ENCODE measurements around the gene RGS5. TPM values are rescaled to one million over a fixed set of nuclear protein-coding genes. Genes with fewer than 3 reads are reported as not detected.

Gene RGS5
- polyA plus RNA-seq, 1 donor (not counting 4 experiments of a cell fraction or from before 2014, with no cell fraction given), result 4.1 TPM

- H3K79me2 ChIP-seq (ENCODE audit: control insufficient read depth, insufficient read depth, low read length), result no peaks in the 10 kb centered on the region
- H4K20me1 ChIP-seq (ENCODE audit: control insufficient read depth, extremely low read depth, insufficient read depth, low read length), result no peaks in the 10 kb centered on the region
- no peaks in the 10 kb centered on the region for H3K9me3 ChIP-seq (ENCODE audit: control insufficient read depth, low read depth, low read length)
- no peaks in the 10 kb centered on the region for H3K9me1 ChIP-seq (ENCODE audit: control insufficient read depth, extremely low read depth, insufficient read depth, low read length)
- TF ChIP-seq CTCF (optimal IDR thresholded peaks at IDR 0.05 in 1 of 3, IDR thresholded peaks at IDR 0.05 in 1 of 3, conservative IDR thresholded peaks at IDR 0.05 in 1 of 3; ENCODE audit: extremely low read depth in 1 of 3, insufficient read depth in 2 of 3, low read length in 3 of 3) (no peak), EZH2 (IDR thresholded peaks at IDR 0.05; ENCODE audit: low read length) (no peak)
- no peaks in the 10 kb centered on the region for H3K4me1 ChIP-seq (ENCODE audit: control insufficient read depth, extremely low read depth, insufficient read depth, low read length)
- no peak overlapping the region for H3K4me2 ChIP-seq (ENCODE audit: control insufficient read depth, extremely low read depth, insufficient read depth, low read depth, low read length)
- no peak overlapping the region for H2AFZ ChIP-seq (ENCODE audit: control insufficient read depth, low read length)
- H3K27me3 ChIP-seq (ENCODE audit: control insufficient read depth, extremely low read depth, insufficient read depth, low read length), result no peaks in the 10 kb centered on the region
- H3K4me3 ChIP-seq (ENCODE audit: control insufficient read depth in 2 of 3, extremely low read depth in 1 of 3, insufficient read depth in 2 of 3, low read depth in 1 of 3, low read length in 3 of 3), result no peak overlapping the region
- no peaks in the 10 kb centered on the region for H3K36me3 ChIP-seq (ENCODE audit: control insufficient read depth in 2 of 2, extremely low read depth in 1 of 2, insufficient read depth in 2 of 2, low read length in 2 of 2)
- DNase-seq (ENCODE audit: low read depth, low spot score) (no peak), FAIRE-seq (no peak)
- H3K9ac ChIP-seq (ENCODE audit: control insufficient read depth, extremely low read depth, insufficient read depth, low read length), result no peak overlapping the region
- dilution Hi-C loops (cut with MboI; ENCODE audit: extremely low pct_ligation_motif_present, low sequenced_read_pairs), result no loop called here
- H3K27ac ChIP-seq (ENCODE audit: control insufficient read depth, insufficient read depth, low read length), result no peak overlapping the region
Measured at GRCh38 chr1:163104385-163105099, 98.2 kb downstream of the RGS5 start.

- Histone ChIP-seq H3K4me2 (ENCODE audit: control insufficient read depth, extremely low read depth, insufficient read depth, low read depth, low read length) (no peak overlapping the region), H3K9ac (ENCODE audit: control insufficient read depth, extremely low read depth, insufficient read depth, low read length) (no peak overlapping the region), H3K36me3 (ENCODE audit: control insufficient read depth in 2 of 2, extremely low read depth in 1 of 2, insufficient read depth in 2 of 2, low read length in 2 of 2) (no peaks in the 10 kb centered on the region), H3K79me2 (ENCODE audit: control insufficient read depth, insufficient read depth, low read length) (no peaks in the 10 kb centered on the region), H3K9me1 (ENCODE audit: control insufficient read depth, extremely low read depth, insufficient read depth, low read length) (no peaks in the 10 kb centered on the region), H4K20me1 (ENCODE audit: control insufficient read depth, extremely low read depth, insufficient read depth, low read length) (no peaks in the 10 kb centered on the region), H3K27me3 (ENCODE audit: control insufficient read depth, extremely low read depth, insufficient read depth, low read length) (no peaks in the 10 kb centered on the region), H3K4me1 (ENCODE audit: control insufficient read depth, extremely low read depth, insufficient read depth, low read length) (no peaks in the 10 kb centered on the region), H2AFZ (ENCODE audit: control insufficient read depth, low read length) (no peak overlapping the region), H3K9me3 (ENCODE audit: control insufficient read depth, low read depth, low read length) (no peaks in the 10 kb centered on the region), H3K4me3 (ENCODE audit: control insufficient read depth in 2 of 3, extremely low read depth in 1 of 3, insufficient read depth in 2 of 3, low read depth in 1 of 3, low read length in 3 of 3) (no peak overlapping the region), H3K27ac (ENCODE audit: control insufficient read depth, insufficient read depth, low read length) (no peak overlapping the region)
- DNase-seq (ENCODE audit: low read depth, low spot score) (no peak), FAIRE-seq (no peak)
- no peak for TF ChIP-seq EZH2 (IDR thresholded peaks at IDR 0.05; ENCODE audit: low read length)
- TF ChIP-seq CTCF (optimal IDR thresholded peaks at IDR 0.05 in 1 of 3, IDR thresholded peaks at IDR 0.05 in 1 of 3, conservative IDR thresholded peaks at IDR 0.05 in 1 of 3; ENCODE audit: extremely low read depth in 1 of 3, insufficient read depth in 2 of 3, low read length in 3 of 3), result no peak
- dilution Hi-C loops (cut with MboI; ENCODE audit: extremely low pct_ligation_motif_present, low sequenced_read_pairs), result no loop called here
Measured at GRCh38 chr1:163102590-163102989, 100.1 kb downstream of the RGS5 start.
